NCI-H1092 (cell line): ENCODE data around the gene GPX6.
A peak's percentile ranks its signal among the peaks of the same experiment; 100 is the strongest.
"Not testable (repeated sequence)": the region's sequence is repeated elsewhere in the genome, so short reads cannot be mapped to it uniquely, and the experiment has no call there.

Experiments
- DNase-seq: peaks from one replicate; lab custom pipeline; 2025; lab: John Stamatoyannopoulos, UW

Gene GPX6

GRCh38 chr6:28515676-28516075 is at the start of gene GPX6:
GPX6 (minus strand) TSS chr6:28515793; CDS start chr6:28515743, 50 bp downstream.
- DNase-seq: no peak

- DNase-seq: no peak
These were observed 48.0 kb upstream of the GPX6 start for GRCh38 chr6:28563430-28564095.

GRCh38 chr6:28558629-28559028 is 43.0 kb upstream of the GPX6 start:
- peak; percentile 39 for DNase-seq

- no peak for DNase-seq
These were observed 39.5 kb upstream of the GPX6 start for GRCh38 chr6:28555136-28555535.

- no peak for DNase-seq
These were observed 38.6 kb upstream of the GPX6 start for GRCh38 chr6:28553986-28554881.

GRCh38 chr6:28553384-28553985 is 37.9 kb upstream of the GPX6 start:
- DNase-seq: no peak

- DNase-seq: no peak
These were observed 36.5 kb upstream of the GPX6 start for GRCh38 chr6:28551891-28552666.

- not testable (repeated sequence) for DNase-seq
These were observed 31.4 kb upstream of the GPX6 start for GRCh38 chr6:28547003-28547402.

GRCh38 chr6:28545955-28546354 is 30.4 kb upstream of the GPX6 start:
- no peak for DNase-seq

- DNase-seq: no peak
These were observed 28.3 kb upstream of the GPX6 start for GRCh38 chr6:28543651-28544610.

- peak; percentile 20 for DNase-seq
These were observed 27.1 kb upstream of the GPX6 start for GRCh38 chr6:28542440-28543296.

GRCh38 chr6:28541996-28542395 is 26.4 kb upstream of the GPX6 start:
- no peak for DNase-seq

GRCh38 chr6:28537509-28538140 is 22.0 kb upstream of the GPX6 start:
- no peak for DNase-seq

- DNase-seq: no peak
These were observed 21.5 kb upstream of the GPX6 start for GRCh38 chr6:28537065-28537464.

GRCh38 chr6:28534875-28535274 is 19.3 kb upstream of the GPX6 start:
- DNase-seq: no peak

GRCh38 chr6:28534306-28534705 is 18.7 kb upstream of the GPX6 start:
- no peak for DNase-seq

GRCh38 chr6:28531479-28532128 is 16.0 kb upstream of the GPX6 start:
- no peak for DNase-seq

GRCh38 chr6:28530777-28531176 is 15.2 kb upstream of the GPX6 start:
- no peak for DNase-seq

- no peak for DNase-seq
These were observed 10.0 kb upstream of the GPX6 start, which contains the start of gene GPX5 for GRCh38 chr6:28525496-28526039. GPX5 (plus strand) TSS chr6:28525881; CDS start chr6:28526014, 133 bp downstream.
